ENCODE data around the gene KCNK10.

KCNK10 gene

GRCh38 chr14:88245321-88245720 is 77.7 kb downstream of the KCNK10 start (continued):
- 0 out of 2 replicates have a peak, but pooled peaks have one; percentile 59 for TF ChIP-seq ZNF561 (tag by site-specific recombination; IDR thresholded peaks at IDR 0.05; ENCODE audit: borderline replicate concordance)
- peak; percentile 70 for TF ChIP-seq ZEB2 (tag by site-specific recombination; IDR thresholded peaks at IDR 0.05)
- no peak for TF ChIP-seq ZNF701 (tag by site-specific recombination; IDR thresholded peaks at IDR 0.05)
- TF ChIP-seq SP7 (tag by site-specific recombination; IDR thresholded peaks at IDR 0.05) = peak; percentile 58
- TF ChIP-seq ZNF843 (tag by site-specific recombination; IDR thresholded peaks at IDR 0.05) = peak; percentile 91
- peak; percentile 96 for TF ChIP-seq GLIS1 (tag by site-specific recombination; IDR thresholded peaks at IDR 0.05)
- no peak for TF ChIP-seq ZNF426 (tag by site-specific recombination; IDR thresholded peaks at IDR 0.05)
- TF ChIP-seq FEZF1 (tag by site-specific recombination; IDR thresholded peaks at IDR 0.05) = peak; percentile 77
- 0 out of 2 replicates have a peak, but pooled peaks have one; percentile 33 for TF ChIP-seq KLF16 (tag by site-specific recombination; IDR thresholded peaks at IDR 0.05)
- TF ChIP-seq PATZ1 (tag by site-specific recombination; IDR thresholded peaks at IDR 0.05) = peak; percentile 69
- TF ChIP-seq TCF7L2 (IDR thresholded peaks at IDR 0.05; ENCODE audit: borderline replicate concordance, low read depth, low read length) = 0 out of 2 replicates have a peak, but pooled peaks have one; percentile 61
- TF ChIP-seq ATF2 (tag by site-specific recombination; IDR thresholded peaks at IDR 0.05; ENCODE audit: low read depth) = peak; percentile 75
- TF ChIP-seq ZBTB20 (tag by site-specific recombination; IDR thresholded peaks at IDR 0.05) = 0 out of 2 replicates have a peak, but pooled peaks have one; percentile 16
- TF ChIP-seq PRDM10 (tag by site-specific recombination; IDR thresholded peaks at IDR 0.05) = 0 out of 2 replicates have a peak, but pooled peaks have one; percentile 8
- no peak for TF ChIP-seq ZNF266 (tag by site-specific recombination; IDR thresholded peaks at IDR 0.05; ENCODE audit: low read depth)
- TF ChIP-seq ZNF692 (tag by site-specific recombination; IDR thresholded peaks at IDR 0.05) = peak; percentile 65; the same call in 1 of the 2 replicates
- no peak for TF ChIP-seq ZNF239 (tag by site-specific recombination; IDR thresholded peaks at IDR 0.05)
- TF ChIP-seq ZNF24 (tag by site-specific recombination; IDR thresholded peaks at IDR 0.05) = peak; percentile 87; the same call in 1 of the 2 replicates
- TF ChIP-seq ZNF398 (tag by site-specific recombination; IDR thresholded peaks at IDR 0.05) = peak; percentile 81
- TF ChIP-seq ELK4 (IDR thresholded peaks at IDR 0.05; ENCODE audit: borderline replicate concordance, low read depth, low read length) = no peak
- no peak for TF ChIP-seq ZSCAN18 (tag by site-specific recombination; IDR thresholded peaks at IDR 0.05)
- no peak for TF ChIP-seq GLI4 (tag by site-specific recombination; IDR thresholded peaks at IDR 0.05)
- TF ChIP-seq KLF9 (tag by site-specific recombination; IDR thresholded peaks at IDR 0.05; ENCODE audit: low read depth) = no peak
- TF ChIP-seq HOXA7 (CRISPR knock-in tag; IDR thresholded peaks at IDR 0.05; ENCODE audit: borderline replicate concordance) = no peak
- no peak for TF ChIP-seq ZNF623 (tag by site-specific recombination; IDR thresholded peaks at IDR 0.05)
- no peak for TF ChIP-seq ZSCAN4 (tag by site-specific recombination; IDR thresholded peaks at IDR 0.05)

All from HEK293 (cell line).